Vagina (tissue), 2 donors: ENCODE results near the gene GMPPA. TPM values are rescaled to one million over a fixed set of nuclear protein-coding genes. Genes with fewer than 3 reads are reported as not detected.

ENCODE experiments used
- DNase-seq, 2 donors: peaks; one replicate each; pipeline ENCODE4 v3.0.0-alpha.2; 2017; ENCODE audit errors: extremely low spot score in 2 of 2
- H3K27ac ChIP-seq: fragments of 200-600 bp; sonication (generic); one replicate; pipeline ENCODE4 v1.5.1; 2019
- H3K27me3 ChIP-seq: fragments of 200-600 bp; sonication (generic); one replicate; pipeline ENCODE4 v1.5.1; 2019
- H3K36me3 ChIP-seq, 2 donors: fragments of 200-600 bp; sonication (generic); one replicate each; pipeline ENCODE4 v1.5.1; 2017 to 2019
- H3K4me1 ChIP-seq: fragments of 200-600 bp; sonication (generic); one replicate; pipeline ENCODE4 v1.5.1; 2019
- H3K4me3 ChIP-seq, 2 donors: fragments of 200-600 bp; sonication (generic); 1 replicate in 1 of 2; 2 replicates in 1 of 2; pipeline ENCODE4 v1.5.1; 2016 to 2019
- H3K9me3 ChIP-seq: fragments of 200-600 bp; sonication (generic); one replicate; pipeline ENCODE4 v1.5.1; 2019
- CTCF ChIP-seq, 3 experiments: fragments of 450-650 bp in 2 of 3; fragments of 200-600 bp in 1 of 3; sonication (generic) in 1 of 3; IDR thresholded peaks; one replicate each; pipeline ENCODE4 v1.5.1; 2017 to 2019; ENCODE audit warnings: antibody characterized with exemption in 3 of 3, mild to moderate bottlenecking in 2 of 3, moderate library complexity in 2 of 3
- POLR2A ChIP-seq, 2 donors: fragments of 450-650 bp; IDR thresholded peaks; one replicate each; pipeline ENCODE4 v1.6.1; 2017; ENCODE audit warnings: antibody characterized with exemption in 2 of 2, mild to moderate bottlenecking in 2 of 2, moderate library complexity in 2 of 2
- POLR2AphosphoS5 ChIP-seq, 2 donors: sonication (generic); formaldehyde crosslinking; IDR thresholded peaks; one replicate each; pipeline ENCODE4 v1.9.0; 2017; ENCODE audit warnings: antibody characterized with exemption in 2 of 2, mild to moderate bottlenecking in 2 of 2, low read depth in 1 of 2; ENCODE audit not compliant: insufficient read depth in 1 of 2
- intact Hi-C: fragments of 100-400 bp; cut with DNase I; formaldehyde crosslinking; loops from one replicate; pipeline ENCODE4 v1.15.1; 2023
- total RNA-seq: library from RNA; depleted of rRNA; stranded (reverse); fragments of >200 nt; gene quantifications from one replicate; pipeline ENCODE4 v1.2.3, GENCODE V29; 2016

Gene GMPPA
- total RNA-seq, 1 donor from 2014 or later: 35.4 TPM

GRCh38 chr2:219490600-219491130 lies 8.0 kb upstream of the GMPPA start:
- Histone ChIP-seq H3K36me3 (no peaks in the 10 kb centered on the region), H3K27me3 (no peaks in the 10 kb centered on the region), H3K27ac (no peak overlapping the region), H3K9me3 (no peaks in the 10 kb centered on the region), H3K4me3 (no peak overlapping the region), H3K4me1 (no peaks in the 10 kb centered on the region)
- DNase-seq: no peak
- no peak for TF ChIP-seq CTCF (IDR thresholded peaks at IDR 0.05)
- no peak for TF ChIP-seq POLR2A (IDR thresholded peaks at IDR 0.05)
- no peak for TF ChIP-seq POLR2AphosphoS5 (IDR thresholded peaks at IDR 0.05; ENCODE audit: insufficient read depth in 1 of 2, low read depth in 1 of 2)
- intact Hi-C loops: no loop called here

GRCh38 chr2:219491278-219491963 lies 7.3 kb upstream of the GMPPA start:
- no peak for TF ChIP-seq CTCF (IDR thresholded peaks at IDR 0.05)
- no peak for DNase-seq
- Histone ChIP-seq H3K4me3 (no peak overlapping the region), H3K27me3 (no peaks in the 10 kb centered on the region), H3K4me1 (peaks cover under 1% of the 10 kb centered on the region), H3K9me3 (no peaks in the 10 kb centered on the region), H3K27ac (no peak overlapping the region), H3K36me3 (no peaks in the 10 kb centered on the region)
- intact Hi-C loops: no loop called here

- no peaks in the 10 kb centered on the region for H3K27me3 ChIP-seq
- H3K4me3 ChIP-seq: no peak overlapping the region
- intact Hi-C loops: no loop called here
- H3K36me3 ChIP-seq: no peaks in the 10 kb centered on the region
- H3K27ac ChIP-seq: no peak overlapping the region
- no peaks in the 10 kb centered on the region for H3K9me3 ChIP-seq
- peaks cover 12% of the 10 kb centered on the region for H3K4me1 ChIP-seq
- no peak for DNase-seq
- TF ChIP-seq POLR2AphosphoS5 (IDR thresholded peaks at IDR 0.05; ENCODE audit: insufficient read depth in 1 of 2, low read depth in 1 of 2) (no peak), CTCF (IDR thresholded peaks at IDR 0.05) (no peak), POLR2A (IDR thresholded peaks at IDR 0.05) (no peak)
Observed at GRCh38 chr2:219492575-219492974, 6.1 kb upstream of the GMPPA start.

GRCh38 chr2:219493086-219493485 lies 5.6 kb upstream of the GMPPA start:
- Histone ChIP-seq H3K4me1 (peaks cover 17% of the 10 kb centered on the region), H3K9me3 (no peaks in the 10 kb centered on the region), H3K4me3 (no peak overlapping the region), H3K27me3 (no peaks in the 10 kb centered on the region), H3K36me3 (no peaks in the 10 kb centered on the region), H3K27ac (no peak overlapping the region)
- TF ChIP-seq CTCF (IDR thresholded peaks at IDR 0.05) (no peak), POLR2A (IDR thresholded peaks at IDR 0.05) (no peak), POLR2AphosphoS5 (IDR thresholded peaks at IDR 0.05; ENCODE audit: insufficient read depth in 1 of 2, low read depth in 1 of 2) (no peak)
- intact Hi-C loops: no loop called here
- no peak for DNase-seq

- Histone ChIP-seq H3K36me3 (no peaks in the 10 kb centered on the region), H3K27ac (no peak overlapping the region), H3K4me1 (peaks cover 26% of the 10 kb centered on the region), H3K27me3 (no peaks in the 10 kb centered on the region), H3K9me3 (no peaks in the 10 kb centered on the region), H3K4me3 (no peak overlapping the region)
- TF ChIP-seq POLR2AphosphoS5 (IDR thresholded peaks at IDR 0.05; ENCODE audit: insufficient read depth in 1 of 2, low read depth in 1 of 2) (no peak), POLR2A (IDR thresholded peaks at IDR 0.05) (no peak), CTCF (IDR thresholded peaks at IDR 0.05) (no peak)
- DNase-seq: no peak
- intact Hi-C loops: loop anchor here (5.0 kb wide), 1 partner anchor 147 kb away; no protein-coding TSS in a partner anchor
Observed at GRCh38 chr2:219494952-219495530, 3.6 kb upstream of the GMPPA start.
